NOMO-1 (cell line): ENCODE data around the gene KATNBL1.
"Not testable (repeated sequence)": the region's sequence is repeated elsewhere in the genome, so short reads cannot be mapped to it uniquely, and the experiment has no call there.

ENCODE experiments used
- DNase-seq, 2 experiments: peaks; one replicate each; lab custom pipeline; 2025; ENCODE audit not compliant: unreplicated experiment in 2 of 2; lab: John Stamatoyannopoulos, UW

Gene KATNBL1

GRCh38 chr15:34203305-34203704, 6.6 kb downstream of the KATNBL1 start:
- DNase-seq: no peak

GRCh38 chr15:34193272-34193671, 16.6 kb downstream of the KATNBL1 start:
- not testable (repeated sequence) for DNase-seq

- no peak for DNase-seq
Observed at GRCh38 chr15:34188711-34189110, 21.2 kb downstream of the KATNBL1 start.

GRCh38 chr15:34185666-34186065, 24.2 kb downstream of the KATNBL1 start:
- no peak for DNase-seq

GRCh38 chr15:34182942-34183341, 27.0 kb downstream of the KATNBL1 start:
- DNase-seq: no peak

- no peak for DNase-seq
Observed at GRCh38 chr15:34179234-34179633, 30.7 kb downstream of the KATNBL1 start.

GRCh38 chr15:34165987-34166573, 43.8 kb downstream of the KATNBL1 start:
- DNase-seq: not testable (repeated sequence)

GRCh38 chr15:34161329-34161963, 48.5 kb downstream of the KATNBL1 start:
- DNase-seq: peak in 1 of 2 experiments; percentile 15

GRCh38 chr15:34160735-34161134, 49.2 kb downstream of the KATNBL1 start:
- DNase-seq: no peak

GRCh38 chr15:34158355-34158754, 51.5 kb downstream of the KATNBL1 start:
- no peak for DNase-seq

GRCh38 chr15:34155859-34156258, 54.0 kb downstream of the KATNBL1 start:
- DNase-seq: no peak

- DNase-seq: no peak
Observed at GRCh38 chr15:34154725-34155204, 55.1 kb downstream of the KATNBL1 start.

GRCh38 chr15:34147371-34148140, 62.3 kb downstream of the KATNBL1 start:
- DNase-seq: no peak

- DNase-seq: no peak
Observed at GRCh38 chr15:34133511-34133910, 76.4 kb downstream of the KATNBL1 start.

- no peak for DNase-seq
Observed at GRCh38 chr15:34132881-34133280, 77.0 kb downstream of the KATNBL1 start.

GRCh38 chr15:34128898-34129297, 81.0 kb downstream of the KATNBL1 start:
- no peak for DNase-seq

GRCh38 chr15:34126522-34126921, 83.4 kb downstream of the KATNBL1 start:
- DNase-seq: no peak

- DNase-seq: no peak
Observed at GRCh38 chr15:34125945-34126344, 84.0 kb downstream of the KATNBL1 start.

- DNase-seq: no peak
Observed at GRCh38 chr15:34124651-34125050, 85.2 kb downstream of the KATNBL1 start.

GRCh38 chr15:34122771-34123183, 87.1 kb downstream of the KATNBL1 start:
- DNase-seq: no peak

GRCh38 chr15:34121786-34122185, 88.1 kb downstream of the KATNBL1 start:
- DNase-seq: not testable (repeated sequence)

GRCh38 chr15:34120420-34120819, 89.5 kb downstream of the KATNBL1 start:
- DNase-seq: not testable (repeated sequence)
